Vagina (tissue), 2 donors: Measurements from ENCODE around the gene PCGF3.
"Not testable (repeated sequence)": the region's sequence is repeated elsewhere in the genome, so short reads cannot be mapped to it uniquely, and the experiment has no call there.

Source experiments
- POLR2A ChIP-seq, 2 donors: fragments of 450-650 bp; IDR thresholded peaks; one replicate each; pipeline ENCODE4 v1.6.1; 2017; ENCODE audit warnings: antibody characterized with exemption in 2 of 2, mild to moderate bottlenecking in 2 of 2, moderate library complexity in 2 of 2
- TF ChIP-seq, protein P1 (sequence below), 3 experiments: fragments of 450-650 bp in 2 of 3; fragments of 200-600 bp in 1 of 3; sonication (generic) in 1 of 3; IDR thresholded peaks; one replicate each; pipeline ENCODE4 v1.5.1; 2017 to 2019; ENCODE audit warnings: antibody characterized with exemption in 3 of 3, mild to moderate bottlenecking in 2 of 3, moderate library complexity in 2 of 3

DNA sequence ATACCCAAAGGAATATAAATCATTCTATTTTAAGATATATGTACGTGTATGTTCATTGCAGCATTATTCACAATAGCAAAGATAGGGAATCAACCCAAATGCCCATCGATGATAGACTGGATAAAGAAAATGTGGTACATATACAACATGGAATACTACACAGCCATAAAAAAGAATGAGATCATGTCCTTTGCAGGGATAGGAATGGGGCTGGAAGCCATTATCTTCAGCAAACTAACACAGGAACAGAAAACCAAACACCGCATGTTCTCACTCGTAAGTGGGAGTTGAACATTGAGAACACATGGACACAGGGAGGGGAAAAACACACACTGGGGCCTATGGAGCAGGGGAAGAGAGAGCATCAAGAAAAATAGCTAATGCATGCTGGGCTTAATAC, 101.3 kb downstream of the PCGF3 start:
- TF ChIP-seq, protein P1, sequence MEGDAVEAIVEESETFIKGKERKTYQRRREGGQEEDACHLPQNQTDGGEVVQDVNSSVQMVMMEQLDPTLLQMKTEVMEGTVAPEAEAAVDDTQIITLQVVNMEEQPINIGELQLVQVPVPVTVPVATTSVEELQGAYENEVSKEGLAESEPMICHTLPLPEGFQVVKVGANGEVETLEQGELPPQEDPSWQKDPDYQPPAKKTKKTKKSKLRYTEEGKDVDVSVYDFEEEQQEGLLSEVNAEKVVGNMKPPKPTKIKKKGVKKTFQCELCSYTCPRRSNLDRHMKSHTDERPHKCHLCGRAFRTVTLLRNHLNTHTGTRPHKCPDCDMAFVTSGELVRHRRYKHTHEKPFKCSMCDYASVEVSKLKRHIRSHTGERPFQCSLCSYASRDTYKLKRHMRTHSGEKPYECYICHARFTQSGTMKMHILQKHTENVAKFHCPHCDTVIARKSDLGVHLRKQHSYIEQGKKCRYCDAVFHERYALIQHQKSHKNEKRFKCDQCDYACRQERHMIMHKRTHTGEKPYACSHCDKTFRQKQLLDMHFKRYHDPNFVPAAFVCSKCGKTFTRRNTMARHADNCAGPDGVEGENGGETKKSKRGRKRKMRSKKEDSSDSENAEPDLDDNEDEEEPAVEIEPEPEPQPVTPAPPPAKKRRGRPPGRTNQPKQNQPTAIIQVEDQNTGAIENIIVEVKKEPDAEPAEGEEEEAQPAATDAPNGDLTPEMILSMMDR (IDR thresholded peaks at IDR 0.05): not testable (repeated sequence)
- not testable (repeated sequence) for TF ChIP-seq POLR2A (IDR thresholded peaks at IDR 0.05)
